Caco-2 (cell line): ENCODE results near the gene NCOR1. TPM values are rescaled to one million over a fixed set of nuclear protein-coding genes. Genes with fewer than 3 reads are reported as not detected.

Experiments
- BruUV-seq: library from RNA; stranded (reverse); fragments of 400-500 nt; replicated peaks from 2 replicates; lab custom pipeline; 2021; lab: Mats Ljungman, UMichigan
- CTCF ChIA-PET: fragments of 300-600 bp; sonication (Branson Sonifier 250); formaldehyde crosslinking; loops from one replicate; lab custom pipeline; 2022; ENCODE audit warnings: antibody characterized with exemption; lab: Charles Lee
- POLR2A ChIA-PET: fragments of 300-600 bp; sonication (Branson Sonifier 250); formaldehyde crosslinking; loops from one replicate; lab custom pipeline; 2022; ENCODE audit warnings: antibody characterized with exemption; lab: Charles Lee
- DNase-seq, 2 experiments: peaks; one replicate each; pipeline versions ENCODE4 v3.0.0 to v3.0.0-alpha.2; 2020 to 2022
- H3K27me3 ChIP-seq: replicated peaks from 2 replicates; pipeline ENCODE4 v1.6.0; 2011; ENCODE audit warnings: low read length; ENCODE audit not compliant: control insufficient read depth, insufficient read depth
- H3K36me3 ChIP-seq: 2 replicates; pipeline ENCODE4 v1.5.1; 2011; ENCODE audit warnings: low read length; ENCODE audit not compliant: control insufficient read depth, insufficient read depth
- H3K4me1 ChIP-seq: fragments of 250-450 bp; sonication (Bioruptor Pico); 2 replicates; pipeline ENCODE4 v1.5.1; 2020; ENCODE audit warnings: mild to moderate bottlenecking
- H3K4me3 ChIP-seq: 2 replicates; pipeline ENCODE4 v1.5.1; 2011; ENCODE audit warnings: low read depth, mild to moderate bottlenecking, control low read depth, low read length
- H3K9me3 ChIP-seq: fragments of 250-450 bp; sonication (Bioruptor Pico); 2 replicates; pipeline ENCODE4 v1.5.1; 2020; ENCODE audit warnings: mild to moderate bottlenecking, moderate library complexity
- H3K27ac Mint-ChIP-seq: one replicate; pipeline ENCODE4 v1.8.0; 2022; ENCODE audit warnings: mixed read lengths; ENCODE audit not compliant: unreplicated experiment
- H3K27me3 Mint-ChIP-seq: one replicate; pipeline ENCODE4 v1.8.0; 2022; ENCODE audit warnings: mixed read lengths; ENCODE audit not compliant: insufficient read depth, unreplicated experiment
- H3K36me3 Mint-ChIP-seq: one replicate; pipeline ENCODE4 v1.8.0; 2022; ENCODE audit warnings: mild to moderate bottlenecking, mixed read lengths; ENCODE audit not compliant: insufficient read depth, unreplicated experiment
- H3K4me1 Mint-ChIP-seq: one replicate; pipeline ENCODE4 v1.8.0; 2022; ENCODE audit warnings: low read depth, mixed read lengths; ENCODE audit not compliant: unreplicated experiment
- H3K4me3 Mint-ChIP-seq: one replicate; pipeline ENCODE4 v1.8.0; 2022; ENCODE audit warnings: mild to moderate bottlenecking, moderate library complexity, mixed read lengths; ENCODE audit not compliant: unreplicated experiment
- H3K9me3 Mint-ChIP-seq: one replicate; pipeline ENCODE4 v1.8.0; 2022; ENCODE audit warnings: mixed read lengths; ENCODE audit not compliant: unreplicated experiment
- CTCF ChIP-seq, 2 experiments: fragments of 200-600 bp in 1 of 2; IDR thresholded peaks; 1 replicate in 1 of 2; 2 replicates in 1 of 2; pipeline versions ENCODE4 v1.5.1 to v1.8.0; 2011 to 2022; ENCODE audit warnings: antibody characterized with exemption in 1 of 2, control low read depth in 1 of 2, inconsistent platforms in 1 of 2, low read depth in 1 of 2, low read length in 1 of 2, mild to moderate bottlenecking in 1 of 2, moderate library complexity in 1 of 2; ENCODE audit not compliant: insufficient read depth in 1 of 2, severe bottlenecking in 1 of 2, unreplicated experiment in 1 of 2
- intact Hi-C: fragments of 100-400 bp; cut with micrococcal nuclease; formaldehyde crosslinking; loops from one replicate; pipeline ENCODE4 v1.10.0; 2022; ENCODE audit not compliant: unreplicated experiment
- total RNA-seq: library from RNA; stranded (reverse); gene quantifications from 2 replicates; pipeline ENCODE4 v1.2.3, GENCODE V29; 2022

Gene NCOR1
- total RNA-seq, 1 experiment from 2014 or later, result 90.8 TPM

- no TSS peak for BruUV-seq
- peak; percentile 26 to 47 for TF ChIP-seq CTCF (IDR thresholded peaks at IDR 0.05; ENCODE audit: insufficient read depth in 1 of 2, low read depth in 1 of 2, low read length in 1 of 2, severe bottlenecking in 1 of 2, unreplicated experiment in 1 of 2)
- POLR2A ChIA-PET, result no interaction called here
- H3K27ac Mint-ChIP-seq, result no peak overlapping the region
- H3K9me3 Mint-ChIP-seq, result no peaks in the 10 kb centered on the region
- H3K4me1 ChIP-seq, result no peaks in the 10 kb centered on the region
- peak in 1 of 2 experiments; percentile 24 for DNase-seq
- H3K4me3 Mint-ChIP-seq, result no peak overlapping the region
- H3K27me3 Mint-ChIP-seq, result no peaks in the 10 kb centered on the region
- CTCF ChIA-PET, result no interaction called here
- intact Hi-C loops, result no loop called here
- no peaks in the 10 kb centered on the region for H3K9me3 ChIP-seq
- no peaks in the 10 kb centered on the region for H3K4me1 Mint-ChIP-seq
- H3K36me3 ChIP-seq, result no peaks in the 10 kb centered on the region
- H3K4me3 ChIP-seq, result no peak overlapping the region
- H3K27me3 ChIP-seq, result no peaks in the 10 kb centered on the region
- peaks cover 40% of the 10 kb centered on the region for H3K36me3 Mint-ChIP-seq
These were observed 201.4 kb downstream of the NCOR1 start for GRCh38 chr17:16013943-16014407.

GRCh38 chr17:16007439-16007838 is 207.9 kb downstream of the NCOR1 start:
- Mint-ChIP-seq H3K4me1 (no peaks in the 10 kb centered on the region), H3K36me3 (peaks cover 59% of the 10 kb centered on the region), H3K9me3 (no peaks in the 10 kb centered on the region), H3K27me3 (no peaks in the 10 kb centered on the region), H3K27ac (no peak overlapping the region), H3K4me3 (no peak overlapping the region)
- Histone ChIP-seq H3K4me1 (no peaks in the 10 kb centered on the region), H3K36me3 (no peaks in the 10 kb centered on the region), H3K9me3 (no peaks in the 10 kb centered on the region), H3K4me3 (no peak overlapping the region), H3K27me3 (no peaks in the 10 kb centered on the region)
- no peak for DNase-seq
- TF ChIP-seq CTCF (IDR thresholded peaks at IDR 0.05; ENCODE audit: insufficient read depth in 1 of 2, low read depth in 1 of 2, low read length in 1 of 2, severe bottlenecking in 1 of 2, unreplicated experiment in 1 of 2), result no peak
- CTCF ChIA-PET, result no interaction called here
- POLR2A ChIA-PET, result no interaction called here
- intact Hi-C loops, result no loop called here
- BruUV-seq, result no TSS peak

- DNase-seq, result no peak
- Histone ChIP-seq H3K36me3 (no peaks in the 10 kb centered on the region; the same call in 1 of the 2 replicates), H3K4me3 (no peak overlapping the region), H3K27me3 (no peaks in the 10 kb centered on the region), H3K9me3 (no peaks in the 10 kb centered on the region), H3K4me1 (no peaks in the 10 kb centered on the region)
- intact Hi-C loops, result no loop called here
- no TSS peak for BruUV-seq
- no peaks in the 10 kb centered on the region for H3K9me3 Mint-ChIP-seq
- peaks cover 69% of the 10 kb centered on the region for H3K36me3 Mint-ChIP-seq
- peaks cover 15% of the 10 kb centered on the region for H3K4me1 Mint-ChIP-seq
- no peaks in the 10 kb centered on the region for H3K27me3 Mint-ChIP-seq
- ChIA-PET POLR2A (no interaction called here), CTCF (no interaction called here)
- no peak overlapping the region for H3K27ac Mint-ChIP-seq
- H3K4me3 Mint-ChIP-seq, result no peak overlapping the region
- TF ChIP-seq CTCF (IDR thresholded peaks at IDR 0.05; ENCODE audit: insufficient read depth in 1 of 2, low read depth in 1 of 2, low read length in 1 of 2, severe bottlenecking in 1 of 2, unreplicated experiment in 1 of 2), result no peak
These were observed 209.7 kb downstream of the NCOR1 start for GRCh38 chr17:16005636-16006035.
